Adrenal gland (tissue), 5 donors: ENCODE data around the gene TIMELESS.

Experiments
- CTCF ChIP-seq, 6 experiments: fragments of 450-650 bp in 4 of 6; fragments of 200-600 bp in 2 of 6; sonication (generic) in 1 of 6; IDR thresholded peaks; 1 replicate in 5 of 6; 2 replicates in 1 of 6; pipeline versions ENCODE4 v1.5.1 to v1.8.0; 2016 to 2021; ENCODE audit warnings: antibody characterized with exemption in 6 of 6, mild to moderate bottlenecking in 2 of 6, moderate library complexity in 1 of 6
- POLR2A ChIP-seq, 2 donors: fragments of 450-650 bp; IDR thresholded peaks; one replicate each; pipeline ENCODE4 v1.6.1; 2017; ENCODE audit warnings: antibody characterized with exemption in 2 of 2, mild to moderate bottlenecking in 2 of 2, moderate library complexity in 1 of 2
- donor health status: DM: no; HTN: no; CAD: no.

DNA sequence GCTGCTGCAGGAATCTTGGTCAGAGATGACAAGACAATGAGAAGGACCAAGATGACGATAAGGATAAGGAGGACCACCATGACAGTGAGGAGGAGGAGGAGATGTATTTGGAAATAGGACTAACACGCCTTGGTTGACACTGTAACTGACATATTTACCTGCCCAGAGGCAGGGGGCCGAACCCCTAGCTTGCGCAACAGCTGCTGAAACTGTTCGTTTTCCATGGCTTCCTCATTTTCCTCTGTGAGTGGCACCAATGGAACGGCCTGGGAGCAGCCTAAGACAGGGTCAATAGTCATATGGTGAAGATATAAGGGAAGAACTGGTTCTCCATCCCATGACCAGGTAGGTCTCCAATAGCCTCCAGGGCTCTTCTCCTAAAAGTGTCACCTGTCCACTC is 28.8 kb downstream of the TIMELESS start:
- TF ChIP-seq CTCF (IDR thresholded peaks at IDR 0.05): no peak
- TF ChIP-seq POLR2A (IDR thresholded peaks at IDR 0.05): no peak
